Mononuclear cell (primary cell): ENCODE data around the gene CRPPA. TPM values are rescaled to one million over a fixed set of nuclear protein-coding genes. Genes with fewer than 3 reads are reported as not detected.

Source experiments
- H3K27me3 ChIP-seq: 2 replicates; pipeline ENCODE4 v1.6.0; 2011; ENCODE audit warnings: low read length, control low read depth; ENCODE audit not compliant: insufficient read depth
- H3K4me1 ChIP-seq: 2 replicates; pipeline ENCODE4 v1.5.1; 2011; ENCODE audit warnings: mild to moderate bottlenecking, low read length, control low read depth; ENCODE audit not compliant: insufficient read depth
- H3K4me3 ChIP-seq: 2 replicates; pipeline ENCODE4 v1.5.1; 2011; ENCODE audit warnings: mild to moderate bottlenecking, low read length, moderate library complexity
- H3K9me3 ChIP-seq: 2 replicates; pipeline ENCODE4 v1.5.1; 2011; ENCODE audit warnings: low read depth, mild to moderate bottlenecking, control low read depth, low read length
- total RNA-seq: library from RNA; depleted of rRNA; stranded (reverse); fragments of >200 nt; gene quantifications from one replicate; pipeline ENCODE4 v1.2.3, GENCODE V29; 2012

Gene CRPPA
- total RNA-seq, 1 donor = 0.63 TPM

- no peaks in the 10 kb centered on the region for H3K27me3 ChIP-seq
- H3K9me3 ChIP-seq = no peaks in the 10 kb centered on the region
- H3K4me1 ChIP-seq = no peaks in the 10 kb centered on the region
- no peak overlapping the region for H3K4me3 ChIP-seq
Observed at GRCh38 chr7:16433568-16434122, 12.3 kb upstream of the CRPPA start.

GRCh38 chr7:16432425-16432731, 11.0 kb upstream of the CRPPA start:
- Histone ChIP-seq H3K4me1 (no peaks in the 10 kb centered on the region), H3K4me3 (no peak overlapping the region), H3K27me3 (no peaks in the 10 kb centered on the region), H3K9me3 (no peaks in the 10 kb centered on the region)

- no peaks in the 10 kb centered on the region for H3K9me3 ChIP-seq
- H3K27me3 ChIP-seq = no peaks in the 10 kb centered on the region
- H3K4me1 ChIP-seq = no peaks in the 10 kb centered on the region
- H3K4me3 ChIP-seq = no peak overlapping the region
Observed at GRCh38 chr7:16431646-16432424, 10.5 kb upstream of the CRPPA start.

GRCh38 chr7:16430133-16430532, 8.8 kb upstream of the CRPPA start:
- no peak overlapping the region for H3K4me3 ChIP-seq
- no peaks in the 10 kb centered on the region for H3K4me1 ChIP-seq
- H3K27me3 ChIP-seq = no peaks in the 10 kb centered on the region
- H3K9me3 ChIP-seq = no peaks in the 10 kb centered on the region

- Histone ChIP-seq H3K9me3 (no peaks in the 10 kb centered on the region), H3K4me3 (no peak overlapping the region), H3K27me3 (no peaks in the 10 kb centered on the region), H3K4me1 (no peaks in the 10 kb centered on the region)
Observed at GRCh38 chr7:16428672-16429071, 7.3 kb upstream of the CRPPA start.

GRCh38 chr7:16428182-16428581, 6.8 kb upstream of the CRPPA start:
- H3K27me3 ChIP-seq = no peaks in the 10 kb centered on the region

GRCh38 chr7:16423761-16424160, 2.4 kb upstream of the CRPPA start:
- no peaks in the 10 kb centered on the region for H3K27me3 ChIP-seq
- H3K9me3 ChIP-seq = no peaks in the 10 kb centered on the region
- no peak overlapping the region for H3K4me3 ChIP-seq
- peaks cover 23% of the 10 kb centered on the region for H3K4me1 ChIP-seq

More at GRCh38 chr7:16428182-16428581, 6.8 kb upstream of the CRPPA start:
- no peaks in the 10 kb centered on the region for H3K9me3 ChIP-seq
- H3K4me1 ChIP-seq = no peaks in the 10 kb centered on the region
- H3K4me3 ChIP-seq = no peak overlapping the region

GRCh38 chr7:16422917-16423316, 1.6 kb upstream of the CRPPA start:
- Histone ChIP-seq H3K4me1 (peaks cover 23% of the 10 kb centered on the region), H3K4me3 (no peak overlapping the region), H3K27me3 (no peaks in the 10 kb centered on the region), H3K9me3 (no peaks in the 10 kb centered on the region)

- peaks cover 28% of the 10 kb centered on the region for H3K4me1 ChIP-seq
- no peaks in the 10 kb centered on the region for H3K27me3 ChIP-seq
- no peaks in the 10 kb centered on the region for H3K9me3 ChIP-seq
- no peak overlapping the region for H3K4me3 ChIP-seq
Observed at GRCh38 chr7:16422103-16422435, 731 bp upstream of the CRPPA start.

GRCh38 chr7:16420649-16421332, 547 bp downstream of the CRPPA start:
- Histone ChIP-seq H3K9me3 (no peaks in the 10 kb centered on the region), H3K4me3 (peak overlapping the region; percentile 54), H3K27me3 (no peaks in the 10 kb centered on the region), H3K4me1 (peaks cover 28% of the 10 kb centered on the region)

GRCh38 chr7:16420329-16420648, 1.0 kb downstream of the CRPPA start:
- Histone ChIP-seq H3K27me3 (no peaks in the 10 kb centered on the region), H3K4me3 (peak overlapping the region; percentile 54), H3K4me1 (peaks cover 28% of the 10 kb centered on the region), H3K9me3 (no peaks in the 10 kb centered on the region)

GRCh38 chr7:16419859-16420258, 1.5 kb downstream of the CRPPA start:
- no peaks in the 10 kb centered on the region for H3K27me3 ChIP-seq
- H3K4me1 ChIP-seq = peaks cover 28% of the 10 kb centered on the region
- no peak overlapping the region for H3K4me3 ChIP-seq

GRCh38 chr7:16419126-16419525, 2.2 kb downstream of the CRPPA start:
- Histone ChIP-seq H3K27me3 (no peaks in the 10 kb centered on the region), H3K9me3 (no peaks in the 10 kb centered on the region)

More at GRCh38 chr7:16419859-16420258, 1.5 kb downstream of the CRPPA start:
- no peaks in the 10 kb centered on the region for H3K9me3 ChIP-seq

GRCh38 chr7:16417906-16418305, 3.4 kb downstream of the CRPPA start:
- Histone ChIP-seq H3K4me1 (peaks cover 28% of the 10 kb centered on the region), H3K4me3 (no peak overlapping the region), H3K27me3 (no peaks in the 10 kb centered on the region), H3K9me3 (no peaks in the 10 kb centered on the region)

More at GRCh38 chr7:16419126-16419525, 2.2 kb downstream of the CRPPA start:
- Histone ChIP-seq H3K4me1 (peaks cover 28% of the 10 kb centered on the region), H3K4me3 (no peak overlapping the region)

GRCh38 chr7:16416289-16417282, 4.8 kb downstream of the CRPPA start:
- Histone ChIP-seq H3K4me1 (peaks cover 21% of the 10 kb centered on the region), H3K27me3 (no peaks in the 10 kb centered on the region), H3K4me3 (no peak overlapping the region), H3K9me3 (no peaks in the 10 kb centered on the region)
